HG03159 (cell line): ENCODE data around the gene FCMR.
"Not testable (repeated sequence)": the region's sequence is repeated elsewhere in the genome, so short reads cannot be mapped to it uniquely, and the experiment has no call there.

ENCODE experiments used
- ATAC-seq: cut with Tn5 transposase; IDR thresholded peaks from one replicate; pipeline ENCODE4 v1.9.1; 2021; ENCODE audit warnings: mild to moderate bottlenecking, moderate library complexity; ENCODE audit not compliant: unreplicated experiment

Gene FCMR

GRCh38 chr1:206882555-206882954, 39.2 kb downstream of the FCMR start:
- ATAC-seq: no peak

- ATAC-seq: no peak
These were observed 41.4 kb downstream of the FCMR start for GRCh38 chr1:206880314-206880713.

GRCh38 chr1:206878456-206878855, 43.3 kb downstream of the FCMR start:
- ATAC-seq: no peak

- ATAC-seq: no peak
These were observed 45.9 kb downstream of the FCMR start for GRCh38 chr1:206875752-206876377.

- ATAC-seq: no peak
These were observed 48.0 kb downstream of the FCMR start for GRCh38 chr1:206873603-206874188.

- no peak for ATAC-seq
These were observed 49.6 kb downstream of the FCMR start for GRCh38 chr1:206872139-206872538.

- ATAC-seq: no peak
These were observed 53.5 kb downstream of the FCMR start for GRCh38 chr1:206868264-206868663.

- ATAC-seq: no peak
These were observed 54.0 kb downstream of the FCMR start for GRCh38 chr1:206867716-206868115.

- no peak for ATAC-seq
These were observed 54.5 kb downstream of the FCMR start for GRCh38 chr1:206867239-206867638.

- no peak for ATAC-seq
These were observed 55.7 kb downstream of the FCMR start for GRCh38 chr1:206866062-206866461.

GRCh38 chr1:206864939-206865671, 56.6 kb downstream of the FCMR start, which contains the start of gene IL20:
IL20 (plus strand) TSS chr1:206865623; CDS start chr1:206865853, 230 bp downstream.
- no peak for ATAC-seq

- no peak for ATAC-seq
These were observed 58.5 kb downstream of the FCMR start for GRCh38 chr1:206863266-206863665.

GRCh38 chr1:206860165-206860564, 61.6 kb downstream of the FCMR start:
- no peak for ATAC-seq

GRCh38 chr1:206859082-206859521, 62.6 kb downstream of the FCMR start:
- no peak for ATAC-seq

- ATAC-seq: no peak
These were observed 64.9 kb downstream of the FCMR start for GRCh38 chr1:206856674-206857464.

GRCh38 chr1:206855859-206856258, 65.9 kb downstream of the FCMR start:
- no peak for ATAC-seq

- no peak for ATAC-seq
These were observed 67.2 kb downstream of the FCMR start for GRCh38 chr1:206854401-206855129.

- not testable (repeated sequence) for ATAC-seq
These were observed 68.0 kb downstream of the FCMR start for GRCh38 chr1:206853696-206854095.
